GM12891 (cell line): ENCODE measurements around the gene C5orf58.
"Not testable (repeated sequence)": the region's sequence is repeated elsewhere in the genome, so short reads cannot be mapped to it uniquely, and the experiment has no call there.

Experiments used
- DNase-seq: peaks from one replicate; pipeline ENCODE4 v3.0.0; 2011; ENCODE audit warnings: low spot score; ENCODE audit not compliant: insufficient read length
- FAIRE-seq: peaks from 2 replicates; lab custom pipeline; 2011; peaks lifted over from hg19 to GRCh38; lab: Jason Lieb, UNC
- PAX5 ChIP-seq: IDR thresholded peaks from 2 replicates; pipeline ENCODE4 v1.6.1; 2011; ENCODE audit warnings: low read length, moderate library complexity, mild to moderate bottlenecking; ENCODE audit not compliant: insufficient read depth, severe bottlenecking
- POLR2A ChIP-seq: IDR thresholded peaks from 2 replicates; pipeline ENCODE4 v1.6.1; 2011; ENCODE audit warnings: low read depth, low read length, control low read depth
- POLR2AphosphoS5 ChIP-seq: IDR thresholded peaks from 2 replicates; pipeline ENCODE4 v1.6.1; 2011; ENCODE audit warnings: low read depth, low read length, control low read depth
- POU2F2 ChIP-seq: IDR thresholded peaks from 2 replicates; pipeline ENCODE4 v1.6.1; 2011; ENCODE audit warnings: low read depth, mild to moderate bottlenecking, control low read depth, low read length, moderate library complexity
- SPI1 ChIP-seq: IDR thresholded peaks from 2 replicates; pipeline ENCODE4 v1.6.1; 2011; ENCODE audit warnings: low read depth, low read length, control low read depth
- TAF1 ChIP-seq: IDR thresholded peaks from 2 replicates; pipeline ENCODE4 v1.6.1; 2011; ENCODE audit warnings: low read depth, low read length, control low read depth

Gene C5orf58

DNA sequence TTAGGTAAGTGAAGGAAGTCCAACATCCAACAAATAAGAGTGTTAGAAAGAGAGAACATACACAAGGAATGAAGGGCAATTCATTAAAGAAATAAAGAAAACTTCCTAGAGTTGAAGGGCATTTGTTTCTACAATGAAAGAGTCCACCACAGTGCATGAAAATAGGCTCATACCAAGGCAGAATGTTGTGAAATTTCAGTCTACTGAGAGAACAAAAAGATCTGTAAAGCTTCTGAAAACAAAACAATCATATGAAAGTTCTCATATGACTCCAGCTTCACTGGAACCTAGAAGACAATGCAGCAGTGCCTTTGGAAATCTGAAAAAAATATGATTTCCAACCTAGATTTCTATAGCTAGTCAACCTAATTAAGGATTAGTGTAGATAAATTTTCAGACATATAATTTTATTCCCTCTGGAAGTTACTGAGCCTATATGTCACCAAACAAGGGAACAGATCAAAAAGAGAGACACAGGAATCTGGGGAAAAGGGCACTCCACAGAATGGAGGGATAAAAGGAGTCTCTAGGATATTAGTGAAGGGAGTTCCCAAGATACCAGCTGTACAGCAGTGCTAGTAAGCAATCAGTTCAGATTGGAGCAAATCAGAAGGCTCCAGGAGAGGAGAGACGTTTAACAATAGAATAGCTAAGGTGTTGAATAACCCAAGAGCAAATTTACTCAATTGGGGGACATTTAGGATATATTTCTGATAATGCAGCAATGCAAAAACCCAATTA is 5.8 kb downstream of the C5orf58 start:
- FAIRE-seq (no peak), DNase-seq (no peak)
- TF ChIP-seq POLR2AphosphoS5 (no peak), POU2F2 (no peak), SPI1 (no peak), TAF1 (no peak), POLR2A (no peak), PAX5 (no peak)

- not testable (repeated sequence) for FAIRE-seq, DNase-seq
Measured at GRCh38 chr5:170245436-170245835, 12.7 kb downstream of the C5orf58 start.

DNA sequence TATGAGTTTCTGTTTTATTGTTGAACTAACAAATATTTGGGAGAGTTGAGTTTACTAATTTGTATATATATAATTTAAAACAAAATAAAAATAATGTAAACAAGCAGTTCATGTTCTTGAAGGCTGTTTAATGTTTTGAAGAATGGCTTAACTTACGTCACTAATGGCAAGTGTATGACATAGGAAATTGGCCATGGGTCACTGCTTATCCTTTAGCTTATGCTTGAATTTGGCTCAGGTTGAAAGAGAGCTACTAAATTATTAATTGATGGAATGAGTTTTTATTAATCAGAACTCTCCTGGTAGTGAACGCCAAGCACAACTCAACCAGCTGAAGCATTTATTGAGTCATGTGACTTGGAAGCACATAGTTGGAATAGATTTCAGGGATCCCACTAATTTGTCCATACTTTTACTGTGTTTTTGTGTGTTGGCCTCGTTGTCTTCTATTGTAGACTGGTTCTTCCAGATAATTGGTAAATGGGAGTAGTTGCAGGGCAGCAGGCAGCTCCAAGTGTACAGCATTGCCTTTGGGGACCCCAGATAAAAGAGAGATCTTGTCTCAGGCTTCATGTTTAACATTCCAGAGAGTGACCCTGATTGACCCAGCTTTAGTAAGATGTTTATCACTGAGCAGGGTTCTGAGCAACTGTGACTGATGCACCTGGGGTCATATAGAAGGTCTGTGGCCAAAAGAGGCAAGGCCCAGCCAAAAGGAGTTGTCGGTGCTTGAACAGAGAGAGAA is 13.5 kb downstream of the C5orf58 start:
- FAIRE-seq = no peak
- no peak for DNase-seq
- no peak for TF ChIP-seq POU2F2
- TF ChIP-seq POLR2AphosphoS5 = no peak
- no peak for TF ChIP-seq SPI1
- TF ChIP-seq TAF1 = no peak
- TF ChIP-seq POLR2A = no peak
- no peak for TF ChIP-seq PAX5

DNA sequence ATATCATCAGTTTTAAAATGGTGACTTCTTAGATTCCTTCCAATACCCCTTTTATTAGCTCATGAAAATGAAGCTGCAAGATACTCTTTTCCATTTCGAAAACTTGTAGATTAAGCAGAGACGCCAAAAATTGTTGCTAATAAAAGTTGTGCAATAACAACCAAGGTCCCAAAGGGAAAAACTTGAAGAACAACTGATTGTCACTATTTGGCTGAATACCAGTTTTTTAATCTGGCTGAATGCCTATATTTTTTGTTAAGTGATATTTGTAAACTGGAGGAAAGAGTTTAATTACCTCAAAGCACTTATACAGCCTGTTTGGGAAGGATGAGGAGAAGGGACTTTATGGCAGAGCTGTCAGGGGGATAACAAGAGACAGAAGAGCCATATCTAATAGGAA is 14.6 kb downstream of the C5orf58 start:
- DNase-seq (no peak), FAIRE-seq (no peak)
- TF ChIP-seq SPI1 (no peak), TAF1 (no peak), POU2F2 (no peak), POLR2AphosphoS5 (no peak), POLR2A (no peak), PAX5 (no peak)

GRCh38 chr5:170248172-170248930 is 15.6 kb downstream of the C5orf58 start:
- DNase-seq = no peak
- FAIRE-seq = peak; percentile 68
- TF ChIP-seq PAX5 = no peak
- no peak for TF ChIP-seq POU2F2
- no peak for TF ChIP-seq POLR2AphosphoS5
- no peak for TF ChIP-seq POLR2A
- TF ChIP-seq SPI1 = no peak
- no peak for TF ChIP-seq TAF1

DNA sequence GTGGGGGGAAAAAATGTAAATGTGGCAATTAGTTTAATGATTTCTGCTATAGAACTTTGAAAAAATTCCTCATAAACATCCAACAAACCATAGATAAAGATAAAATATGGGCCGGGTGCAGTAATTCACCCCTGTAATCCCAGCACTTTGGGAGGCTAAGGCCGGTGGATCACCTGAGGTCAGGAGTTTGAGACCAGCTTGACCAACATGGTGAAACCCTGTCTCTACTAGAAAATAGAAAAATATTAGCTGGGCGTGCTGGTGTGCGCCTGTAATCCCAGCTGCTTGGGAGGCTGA is 16.1 kb downstream of the C5orf58 start:
- DNase-seq, FAIRE-seq: not testable (repeated sequence)

DNA sequence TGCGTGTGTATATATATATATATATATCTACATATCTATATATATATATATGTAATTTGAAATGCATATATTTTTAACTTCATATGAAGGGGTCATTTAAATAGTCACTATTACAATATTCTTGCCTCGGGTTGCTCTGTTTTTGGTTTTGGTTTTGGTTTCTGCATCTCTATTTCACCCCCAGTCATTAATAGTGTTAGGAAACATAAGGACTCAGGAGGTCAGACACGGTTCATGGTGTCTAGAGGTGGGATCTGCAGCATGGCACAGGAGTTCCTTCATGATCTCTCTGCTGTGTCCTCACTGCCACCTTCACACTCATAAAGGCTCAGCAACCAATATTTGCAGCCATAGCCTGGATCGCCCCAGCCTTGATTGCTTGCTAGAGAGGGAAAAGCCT is 16.6 kb downstream of the C5orf58 start:
- no peak for DNase-seq
- no peak for FAIRE-seq
- TF ChIP-seq SPI1 (no peak), TAF1 (no peak), PAX5 (no peak), POLR2A (no peak), POLR2AphosphoS5 (no peak)

DNA sequence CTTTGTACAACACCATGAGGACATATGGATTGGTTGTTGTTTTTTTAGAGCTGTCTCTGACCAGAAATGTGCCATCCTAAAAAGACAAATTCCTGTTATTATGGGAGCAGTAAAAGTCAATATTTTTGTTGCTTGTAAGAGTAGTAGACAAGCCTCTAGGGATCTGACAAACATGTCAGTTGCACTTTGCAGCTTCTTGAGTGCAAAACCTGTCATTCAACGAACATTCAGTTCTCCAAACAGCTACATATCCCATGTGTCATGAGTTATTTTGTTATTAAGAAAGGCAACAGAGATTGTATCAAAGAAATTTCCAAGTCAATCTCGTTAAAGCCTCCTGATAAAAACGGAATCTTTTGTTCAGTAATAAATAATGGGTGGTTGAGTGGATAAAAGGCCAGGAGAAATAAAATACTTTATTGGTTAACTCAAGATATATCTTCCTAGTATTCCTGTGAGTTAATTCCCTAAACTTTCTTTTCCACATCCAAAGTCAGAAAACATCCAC is 18.1 kb downstream of the C5orf58 start:
- FAIRE-seq = peak; percentile 47
- DNase-seq = no peak
- no peak for TF ChIP-seq POLR2A

GRCh38 chr5:170251462-170251861 is 18.7 kb downstream of the C5orf58 start:
- no peak for DNase-seq
- TF ChIP-seq SPI1 (no peak), POLR2A (no peak), PAX5 (no peak), POU2F2 (no peak), TAF1 (no peak), POLR2AphosphoS5 (no peak)
- no peak for FAIRE-seq

DNA sequence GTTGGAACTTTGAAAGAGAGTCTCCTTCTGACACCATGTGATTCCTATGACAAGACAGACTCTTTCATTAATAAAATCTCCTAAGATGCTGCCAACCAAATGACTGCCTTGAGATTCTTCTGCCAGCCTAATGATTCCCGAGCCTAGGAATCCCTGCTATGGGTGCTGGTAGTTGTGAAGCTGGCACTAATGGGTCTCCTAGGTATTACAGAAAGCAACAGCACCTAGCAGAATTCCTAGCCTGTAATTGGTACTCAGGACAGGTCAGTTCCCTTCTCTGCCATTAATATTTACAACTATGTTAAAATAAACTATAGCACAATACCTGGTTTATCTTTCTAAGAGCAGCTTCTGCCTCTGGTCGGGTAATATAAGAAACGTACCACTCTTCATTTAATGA is 19.3 kb downstream of the C5orf58 start:
- FAIRE-seq = no peak
- no peak for DNase-seq
- TF ChIP-seq POLR2A (no peak), POLR2AphosphoS5 (no peak), TAF1 (no peak), PAX5 (no peak), POU2F2 (no peak), SPI1 (no peak)
